PC-3 (cell line): ENCODE data around the gene ZNF507.

Experiments used
- CTCF ChIP-seq: fragments of 300-600 bp; sonication (generic); conservative IDR thresholded peaks from 2 replicates; pipeline ENCODE4 v1.5.1; 2017; ENCODE audit warnings: antibody characterized with exemption, low read depth, mild to moderate bottlenecking, low read length
- EZH2phosphoT487 ChIP-seq: fragments of 300-600 bp; sonication (generic); IDR thresholded peaks from 2 replicates; pipeline ENCODE4 v1.6.1; 2018; ENCODE audit warnings: mild to moderate bottlenecking, antibody characterized with exemption, low read length, borderline replicate concordance

GRCh38 chr19:32362318-32362691 lies 16.9 kb downstream of the ZNF507 start:
- TF ChIP-seq CTCF (no peak), EZH2phosphoT487 (no peak)
